ENCODE measurements around the gene NRG3.
"Not testable (repeated sequence)": the region's sequence is repeated elsewhere in the genome, so short reads cannot be mapped to it uniquely, and the experiment has no call there.

Gene NRG3

DNA sequence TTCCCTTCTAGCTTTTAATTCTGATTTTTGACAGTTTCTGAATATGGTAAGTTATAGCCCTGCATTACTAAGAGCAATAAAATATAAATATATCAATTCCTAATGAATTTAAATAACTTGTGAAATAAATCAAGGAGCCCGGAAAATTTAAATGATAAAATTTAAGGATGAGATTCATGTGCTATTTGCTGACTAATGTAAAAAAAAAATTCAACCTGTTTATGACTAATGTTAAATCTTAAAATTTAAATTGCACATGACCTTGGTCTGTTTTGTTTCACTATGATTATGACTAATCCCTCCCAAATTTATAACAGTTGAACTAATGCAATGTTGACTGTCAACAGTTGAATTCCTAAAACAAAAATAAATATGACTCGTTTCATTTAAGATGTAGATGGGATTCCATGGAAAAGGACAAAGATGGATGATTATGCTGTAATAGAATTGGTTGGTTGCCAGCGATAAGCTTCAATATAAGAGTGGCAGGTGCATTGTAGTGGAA lies 419.9 kb downstream of the NRG3 start:
- no peak for DNase-seq

DNA sequence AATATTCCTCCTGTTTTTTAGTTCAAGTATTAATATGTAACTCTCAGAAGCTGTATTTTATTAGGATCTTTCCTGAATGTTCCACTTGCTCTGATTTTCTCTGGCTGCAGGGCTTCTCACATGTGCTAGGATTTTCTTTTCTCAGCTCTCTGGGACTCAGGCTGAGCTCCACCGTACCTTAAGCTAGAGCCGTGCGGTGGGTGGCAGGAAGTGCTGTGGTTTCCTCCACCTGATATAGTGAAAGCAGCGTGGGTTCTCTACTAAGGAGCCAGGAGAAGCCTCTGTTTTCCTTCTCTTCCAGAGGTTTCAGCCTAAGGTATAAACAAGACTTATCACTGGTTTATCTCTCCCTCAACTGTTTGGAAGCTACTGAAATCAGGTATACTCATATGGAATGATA lies 433.6 kb downstream of the NRG3 start:
- no peak for DNase-seq

DNA sequence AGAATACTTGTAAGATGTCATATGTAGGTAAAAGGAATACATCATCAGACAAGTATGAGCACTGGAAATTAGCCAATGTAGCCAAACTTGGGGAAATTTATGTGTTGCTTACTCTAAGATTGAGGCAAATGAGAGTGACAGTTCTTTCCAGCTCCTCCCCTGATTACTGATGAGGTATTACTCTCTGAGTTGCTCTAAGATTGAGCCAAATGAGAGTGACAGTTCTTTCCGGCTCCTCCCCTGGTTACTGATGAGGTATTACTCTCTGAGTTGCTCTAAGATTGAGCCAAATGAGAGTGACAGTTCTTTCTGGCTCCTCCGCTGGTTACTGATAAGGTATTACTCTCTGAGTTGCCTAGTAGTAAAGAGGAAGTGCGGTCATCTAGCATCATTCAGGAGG lies 435.8 kb downstream of the NRG3 start:
- DNase-seq = no peak

DNA sequence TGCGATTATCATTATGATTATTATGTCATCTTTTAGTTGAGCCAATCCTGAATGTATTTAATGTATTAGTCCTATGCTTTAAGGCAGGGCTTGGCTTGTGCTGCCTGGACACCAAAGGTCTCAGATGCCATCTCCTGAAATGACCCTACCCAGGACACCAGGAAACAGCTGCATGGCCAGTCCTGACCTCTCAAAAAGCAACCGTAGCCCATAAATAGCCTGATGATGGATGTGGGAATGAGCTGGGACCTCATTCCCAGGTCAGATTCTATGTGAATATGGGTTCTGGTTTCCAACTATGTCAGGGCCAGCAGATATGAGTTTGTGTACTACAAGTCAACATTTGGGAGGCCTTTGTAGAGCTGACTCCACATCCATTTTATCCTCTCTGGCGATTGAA lies 438.4 kb downstream of the NRG3 start:
- DNase-seq = no peak

DNA sequence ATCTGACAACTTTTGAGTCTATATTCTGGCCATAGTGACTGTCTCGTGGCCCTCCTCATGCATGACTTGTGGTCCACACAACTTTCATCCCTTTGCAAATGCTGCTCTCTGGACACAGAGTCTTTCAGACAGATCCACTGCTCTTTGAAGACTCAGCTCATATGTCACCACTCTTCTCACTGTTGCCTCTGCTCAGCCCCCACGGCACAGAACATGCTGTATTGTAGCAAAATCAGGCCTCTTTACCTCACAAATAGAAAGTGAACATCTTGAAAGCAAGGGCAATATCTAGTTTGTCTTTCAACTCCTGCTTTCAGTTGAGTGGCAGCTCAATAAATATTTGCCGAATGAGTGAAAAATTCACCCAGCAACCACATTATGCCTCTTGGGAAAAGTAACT lies 443.5 kb downstream of the NRG3 start:
- no peak for DNase-seq

DNA sequence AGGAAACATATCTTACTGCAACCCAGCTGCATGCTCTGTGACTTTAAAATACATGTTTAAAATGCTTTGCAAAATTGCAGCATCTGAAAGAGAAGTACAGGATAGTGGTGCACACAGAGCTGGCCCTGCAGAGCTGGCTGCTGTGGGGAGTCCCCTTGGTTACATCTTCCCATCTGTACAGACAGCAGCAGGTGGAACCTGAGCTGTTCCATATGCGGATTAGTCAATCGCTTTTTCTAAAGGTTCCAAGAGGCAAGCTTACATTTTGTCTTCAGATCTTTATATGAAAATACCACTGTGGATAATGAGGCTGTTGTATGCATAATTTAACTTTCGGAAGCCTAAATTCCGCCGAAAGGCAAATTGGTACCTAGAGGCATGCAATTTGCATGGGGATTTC lies 444.1 kb downstream of the NRG3 start:
- no peak for DNase-seq

DNA sequence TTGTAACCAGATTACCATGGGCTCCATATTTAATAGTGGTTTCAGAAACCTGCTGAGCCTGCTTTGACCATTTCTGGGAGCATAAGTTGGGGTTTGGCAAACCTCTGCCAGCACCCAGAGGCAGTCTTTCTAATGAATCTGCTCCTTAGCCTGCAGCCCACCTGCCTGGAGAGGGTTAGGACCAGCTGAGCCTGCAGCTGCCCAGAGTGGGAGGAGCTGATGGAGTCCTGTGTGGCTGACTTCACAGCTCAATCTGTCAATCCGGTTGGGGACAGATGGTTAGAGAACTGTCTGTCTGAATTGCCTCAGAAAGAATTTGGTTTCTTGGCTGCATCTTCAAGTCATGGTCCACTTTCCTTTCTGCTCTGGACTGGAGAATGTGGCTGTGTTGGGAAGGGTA lies 444.6 kb downstream of the NRG3 start:
- no peak for DNase-seq

DNA sequence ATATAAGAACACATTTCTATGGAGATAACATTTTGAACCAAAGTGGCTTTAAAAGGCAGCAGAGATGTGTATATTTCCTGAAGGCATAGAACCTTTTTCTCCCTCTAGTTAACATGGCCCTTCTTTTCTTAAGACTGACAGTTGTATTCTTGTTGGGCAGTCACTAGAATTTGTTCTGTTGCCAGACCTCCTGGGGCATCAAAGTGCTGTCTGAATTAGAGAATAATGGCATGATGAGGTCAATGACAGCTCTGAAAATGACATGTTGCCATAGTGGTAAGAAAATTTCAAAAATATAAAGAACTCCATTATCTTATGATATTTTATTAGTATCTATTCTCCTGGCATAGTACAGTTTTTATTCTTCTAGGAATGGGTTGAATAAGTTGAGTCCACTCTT lies 446.7 kb downstream of the NRG3 start:
- DNase-seq = no peak

DNA sequence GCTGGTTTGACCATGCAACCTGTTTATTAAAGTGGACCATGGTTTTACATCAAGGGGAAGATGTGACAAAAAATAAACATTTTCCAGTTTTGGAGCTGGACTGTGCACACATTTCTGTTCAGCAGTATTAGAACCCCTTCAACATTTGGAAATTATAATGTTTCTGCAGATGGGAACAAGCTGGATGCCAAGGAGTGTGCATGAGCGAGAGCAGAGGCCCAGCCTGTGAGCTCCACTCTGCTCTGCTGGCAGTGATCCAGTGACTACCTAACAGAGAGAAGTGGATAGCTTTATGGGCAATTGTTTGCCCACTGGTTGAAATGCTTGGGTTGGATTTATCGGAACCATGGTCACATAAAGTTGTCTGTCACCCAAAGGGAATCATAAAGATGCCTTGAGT lies 456.7 kb downstream of the NRG3 start:
- no peak for DNase-seq

DNA sequence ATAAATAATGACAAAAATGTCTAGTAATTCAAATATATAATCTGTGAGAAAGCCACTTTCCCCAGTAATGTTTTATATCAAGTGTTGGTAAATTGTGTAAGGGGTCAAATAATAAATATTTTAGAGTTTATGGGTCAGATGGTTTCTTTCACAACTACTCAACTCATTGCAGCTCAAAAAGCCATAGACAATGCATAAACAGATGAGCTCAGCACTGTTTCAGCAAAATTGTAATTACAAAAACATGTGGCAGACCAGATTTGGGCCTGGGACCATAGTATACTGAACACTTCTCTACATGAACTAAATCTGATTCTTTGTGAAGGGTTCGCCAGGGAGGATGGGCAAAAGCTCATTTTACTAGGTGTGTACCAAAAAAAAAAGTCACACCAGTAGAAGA lies 460.8 kb downstream of the NRG3 start:
- no peak for DNase-seq

DNA sequence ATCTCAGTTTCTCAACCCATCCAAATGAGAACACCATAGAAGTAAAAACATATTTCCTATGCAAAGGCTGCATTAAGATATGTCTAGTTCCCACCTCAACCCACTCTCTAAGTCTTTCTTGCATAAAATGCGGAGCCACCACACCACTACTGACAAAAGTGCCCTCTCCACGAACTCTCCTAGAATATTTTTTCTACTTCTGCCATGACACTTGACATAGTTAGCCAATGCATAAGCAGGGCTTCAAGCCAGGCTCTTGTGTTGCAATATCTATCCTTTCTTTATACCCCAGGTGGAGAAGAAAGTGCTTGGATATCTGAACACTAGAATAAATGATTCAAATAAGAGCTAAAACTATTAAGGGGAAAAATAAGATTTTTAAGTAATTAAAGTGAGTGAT lies 465.2 kb downstream of the NRG3 start:
- DNase-seq = no peak

DNA sequence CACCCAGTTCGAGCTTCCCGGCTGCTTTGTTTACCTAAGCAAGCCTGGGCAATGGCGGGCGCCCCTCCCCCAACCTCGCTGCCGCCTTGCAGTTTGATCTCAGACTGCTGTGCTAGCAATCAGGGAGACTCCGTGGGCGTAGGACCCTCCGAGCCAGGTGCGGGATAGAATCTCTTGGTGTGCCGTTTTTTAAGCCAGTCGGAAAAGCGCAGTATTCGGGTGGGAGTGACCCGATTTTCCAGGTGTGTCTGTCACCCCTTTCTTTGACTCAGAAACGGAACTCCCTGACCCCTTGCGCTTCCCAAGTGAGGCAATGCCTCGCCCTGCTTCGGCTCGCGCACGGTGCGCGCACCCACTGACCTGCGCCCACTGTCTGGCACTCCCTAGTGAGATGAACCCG lies 474.6 kb downstream of the NRG3 start:
- DNase-seq = not testable (repeated sequence)

DNA sequence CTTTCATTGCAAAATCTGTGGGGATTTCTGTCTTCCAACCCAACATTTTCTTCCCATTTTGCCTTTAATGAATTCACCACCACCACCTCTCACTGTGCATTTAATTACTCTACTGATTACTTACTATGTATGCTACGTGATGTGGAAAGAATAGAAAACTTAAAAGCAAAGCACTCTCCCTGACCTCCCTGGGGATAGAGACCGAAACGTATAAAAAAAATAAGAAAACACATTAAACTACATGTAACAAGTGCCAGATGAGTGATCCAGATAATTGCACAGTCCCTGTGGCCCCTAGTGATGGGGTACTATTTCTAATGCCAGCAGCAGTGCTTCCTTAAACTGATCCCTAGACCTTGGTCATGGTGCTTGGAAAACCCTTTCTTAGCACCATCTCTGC lies 478.4 kb downstream of the NRG3 start:
- no peak for DNase-seq

DNA sequence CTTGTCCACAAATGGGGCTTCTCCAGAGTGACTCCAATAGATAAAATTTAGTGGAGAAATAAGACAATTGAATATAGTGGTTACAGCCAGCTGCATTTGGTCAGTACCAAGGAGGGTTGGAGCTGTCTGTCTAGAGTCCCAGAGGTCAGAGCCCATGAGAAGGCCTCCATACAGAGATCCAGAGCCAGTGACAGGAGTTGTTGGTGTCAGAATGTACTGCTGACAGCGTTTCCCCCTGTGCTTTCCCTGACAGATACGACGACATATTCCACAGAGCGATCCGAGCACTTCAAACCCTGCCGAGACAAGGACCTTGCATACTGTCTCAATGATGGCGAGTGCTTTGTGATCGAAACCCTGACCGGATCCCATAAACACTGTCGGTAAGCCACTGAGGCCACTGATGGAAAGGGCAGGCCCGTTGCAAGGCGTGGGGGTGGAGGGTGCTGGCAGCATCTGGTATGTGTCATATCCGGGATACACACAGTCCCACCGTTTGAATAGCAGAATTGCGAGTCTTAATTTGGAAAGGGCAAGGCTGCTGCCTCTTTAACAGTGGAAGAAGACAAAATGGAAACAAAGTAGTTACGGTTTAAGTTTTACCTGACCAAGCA lies 483.6 kb downstream of the NRG3 start:
- DNase-seq = no peak

DNA sequence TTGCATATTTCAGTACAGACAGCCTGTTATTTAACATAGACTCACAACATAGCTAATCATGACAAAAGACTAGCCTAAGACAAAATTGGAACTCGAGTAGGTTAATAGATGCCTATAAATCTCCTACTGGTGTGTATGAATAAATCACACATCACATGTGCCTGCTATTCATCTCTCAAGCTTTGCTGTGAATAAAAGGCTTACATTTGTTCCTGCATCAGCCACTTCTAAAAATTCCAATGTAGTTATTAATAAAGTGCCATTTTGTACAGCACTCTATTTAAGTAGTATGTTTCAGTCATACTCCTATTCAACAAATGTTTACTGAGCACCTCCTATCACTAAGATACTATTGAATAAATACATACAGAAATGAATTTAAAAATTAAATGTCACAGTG lies 486.3 kb downstream of the NRG3 start:
- no peak for DNase-seq

DNA sequence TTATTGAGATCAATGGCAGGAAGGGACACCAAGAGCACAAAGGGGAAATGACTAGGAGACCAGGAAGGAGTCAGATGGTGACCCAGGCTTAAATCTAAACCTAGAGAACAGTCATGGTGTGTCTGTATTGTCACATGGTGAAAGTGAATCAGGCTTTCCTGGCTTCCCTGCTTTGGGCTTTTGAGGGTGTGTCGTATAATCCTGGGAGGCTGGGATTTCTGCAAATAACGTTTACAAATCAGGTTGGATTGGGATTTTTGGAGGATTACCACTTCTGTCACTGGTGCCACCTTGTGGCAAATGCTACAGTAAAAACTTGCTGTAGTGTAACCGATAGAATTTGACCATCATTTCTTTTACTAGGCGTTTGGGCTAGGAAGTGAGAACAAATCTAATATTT lies 502.6 kb downstream of the NRG3 start:
- no peak for DNase-seq

DNA sequence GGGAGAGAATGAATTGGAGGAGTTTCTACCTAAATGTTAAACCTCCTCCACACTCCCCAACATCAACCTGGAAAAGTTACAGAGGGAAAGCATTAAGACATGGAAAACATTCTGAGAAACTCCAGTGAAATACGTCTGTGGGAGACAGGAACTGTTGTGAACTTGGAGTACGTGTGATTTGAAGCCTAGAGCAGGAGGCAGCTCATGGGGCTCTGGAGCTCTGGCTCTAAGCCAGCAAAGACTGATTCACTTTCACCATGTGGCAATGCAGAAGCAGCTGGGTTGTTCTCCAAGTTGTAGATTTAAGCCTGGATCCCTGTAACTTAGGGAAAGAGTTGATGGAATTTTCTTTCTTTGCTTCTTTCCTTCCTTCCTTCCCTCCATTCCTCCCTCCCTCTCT lies 503.2 kb downstream of the NRG3 start:
- DNase-seq = no peak

DNA sequence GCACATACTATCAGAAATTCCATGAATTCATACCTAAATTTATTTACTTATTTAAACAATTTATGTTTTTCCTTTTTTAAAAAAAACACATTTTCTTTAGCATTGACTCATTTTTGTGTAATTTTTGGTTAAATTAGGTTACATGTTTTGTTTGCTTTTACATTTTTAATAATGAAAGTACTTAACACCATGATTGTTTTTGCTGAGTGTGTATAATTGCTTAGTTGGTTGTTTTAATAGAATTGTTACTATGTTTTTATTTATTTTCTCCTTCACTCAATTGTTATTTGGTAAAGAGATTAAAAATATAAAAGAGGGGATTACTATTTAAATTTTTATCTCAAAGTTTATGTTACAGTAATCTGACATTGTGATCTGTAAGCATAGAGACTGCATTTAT lies 508.4 kb downstream of the NRG3 start:
- no peak for DNase-seq

DNA sequence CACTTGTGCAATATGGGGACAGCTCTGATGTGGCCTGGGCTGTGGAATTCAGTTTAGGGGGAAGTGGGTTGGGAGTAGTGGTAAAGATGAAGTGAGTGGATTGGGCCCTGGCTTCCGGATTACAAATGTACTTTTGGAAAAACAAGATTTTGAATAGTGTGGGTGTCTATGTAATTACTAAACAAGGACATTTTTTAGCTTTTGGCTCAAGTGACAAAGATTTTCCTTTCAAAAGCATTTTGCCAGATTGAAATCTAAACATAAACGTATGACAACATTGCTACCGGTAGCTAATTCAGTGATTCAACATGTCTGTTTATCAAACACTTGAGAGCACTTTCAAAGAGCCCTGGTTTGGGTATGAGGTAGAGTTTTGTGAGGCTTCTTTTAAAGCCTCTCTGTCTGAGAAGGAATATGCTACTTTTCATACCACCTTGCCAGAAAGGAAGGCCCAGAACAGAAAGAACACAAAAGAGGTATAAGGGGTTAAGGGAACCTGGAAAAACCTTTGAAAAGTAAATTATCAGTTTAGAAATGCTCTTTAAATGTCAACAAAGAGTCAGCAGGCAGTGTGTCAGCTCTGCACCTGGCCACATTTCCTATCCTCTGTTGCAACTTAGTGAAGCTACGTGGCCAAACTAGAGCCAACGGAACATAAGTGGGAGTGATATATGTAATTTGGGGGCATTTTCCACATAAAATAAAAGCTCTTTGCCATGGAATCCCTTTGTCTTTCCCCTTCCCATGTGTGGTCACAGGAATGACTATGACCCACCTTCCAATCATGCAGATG lies 516.1 kb downstream of the NRG3 start:
- no peak for DNase-seq

DNA sequence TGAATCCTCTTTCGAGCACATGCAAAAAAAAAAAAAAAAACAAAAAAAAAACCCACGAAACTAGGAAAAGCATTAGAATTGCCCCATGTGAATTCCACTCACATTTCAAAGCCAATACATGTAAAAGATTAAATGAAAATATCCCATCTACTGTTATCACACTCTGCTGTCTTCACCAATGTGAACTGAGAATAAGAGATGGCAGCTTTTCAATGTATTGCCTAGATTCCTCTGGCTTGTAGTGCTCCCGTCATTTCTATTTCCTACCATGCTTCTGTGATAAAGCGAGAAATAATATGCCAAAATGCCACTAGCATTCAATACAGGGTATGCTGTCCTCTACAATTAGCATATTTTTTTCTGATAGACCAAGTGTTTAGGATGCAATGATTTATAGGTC lies 517.0 kb downstream of the NRG3 start:
- DNase-seq = no peak

DNA sequence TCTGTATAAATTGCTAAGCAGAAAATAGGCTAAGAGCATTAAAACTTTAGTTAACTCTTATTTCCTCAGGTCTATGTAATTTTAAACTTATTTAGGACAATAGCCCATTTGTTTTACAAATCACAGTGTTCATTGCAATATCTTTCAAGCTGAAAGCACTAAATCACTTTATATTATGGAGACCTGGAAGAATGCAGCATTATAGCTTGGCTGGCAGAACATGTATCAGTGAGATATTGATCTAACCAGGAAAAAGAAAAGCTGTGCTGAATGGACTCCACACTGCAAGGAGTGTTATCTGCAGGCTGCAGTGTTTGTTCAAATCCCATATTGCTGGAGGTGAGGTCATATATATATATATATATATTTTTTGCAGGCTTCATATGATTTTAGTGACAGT lies 517.5 kb downstream of the NRG3 start:
- no peak for DNase-seq

DNA sequence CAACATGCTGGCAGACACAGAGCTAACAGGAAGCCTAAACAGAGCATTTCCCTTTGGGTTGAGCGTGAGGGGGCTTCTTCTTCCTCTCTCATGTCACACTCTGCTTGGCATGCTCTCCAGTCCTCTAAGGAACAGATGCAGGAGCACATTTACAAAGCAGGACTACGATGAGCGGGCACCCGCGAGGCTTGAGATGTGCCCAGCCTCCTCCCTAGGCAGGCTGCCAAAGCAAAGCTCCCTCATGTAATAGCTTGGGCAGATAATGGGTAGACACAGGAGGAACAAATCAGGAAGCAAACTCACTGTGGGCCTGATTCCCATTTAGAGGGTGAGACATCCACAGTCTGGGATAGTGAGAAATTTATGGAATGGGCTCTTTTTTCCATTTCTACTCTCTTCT lies 519.1 kb downstream of the NRG3 start:
- no peak for DNase-seq

DNA sequence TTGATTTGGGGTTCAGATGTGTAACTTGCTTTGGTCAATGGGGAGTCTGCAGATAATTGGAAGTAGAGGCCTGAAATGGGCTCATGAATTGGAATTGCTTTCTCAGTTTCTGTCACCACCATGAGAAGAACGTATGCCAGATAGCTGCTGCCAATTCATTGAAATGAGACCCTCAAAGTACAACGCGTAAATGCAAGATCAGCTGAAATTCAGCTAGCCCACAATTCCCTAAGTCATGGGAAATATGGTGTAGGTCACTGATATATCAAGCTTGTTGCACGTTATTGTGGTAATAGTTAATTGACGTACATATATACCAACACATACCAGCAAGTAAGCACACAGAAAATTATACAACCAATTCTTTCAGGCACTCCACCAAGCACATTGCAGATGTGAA lies 520.0 kb downstream of the NRG3 start:
- DNase-seq = no peak

DNA sequence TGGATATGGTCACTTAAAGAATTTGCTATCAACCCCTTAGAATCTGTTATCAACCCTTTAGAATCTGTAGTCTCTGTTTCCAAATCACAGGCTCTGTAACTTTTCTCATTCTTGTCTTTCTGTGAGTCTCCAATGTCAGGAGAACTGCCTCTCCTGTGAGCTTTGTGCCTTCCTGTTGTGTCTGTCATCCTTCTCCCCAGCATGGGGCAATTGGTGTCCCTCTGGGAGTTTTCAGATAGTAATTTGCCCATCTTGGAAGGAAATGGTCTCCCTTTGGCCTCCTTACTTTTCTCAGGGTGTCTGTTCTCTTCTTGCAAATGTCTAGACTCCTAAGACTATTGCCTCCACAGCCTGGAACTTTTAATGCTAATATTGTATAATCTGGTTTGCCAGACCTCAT lies 521.9 kb downstream of the NRG3 start:
- DNase-seq = no peak

DNA sequence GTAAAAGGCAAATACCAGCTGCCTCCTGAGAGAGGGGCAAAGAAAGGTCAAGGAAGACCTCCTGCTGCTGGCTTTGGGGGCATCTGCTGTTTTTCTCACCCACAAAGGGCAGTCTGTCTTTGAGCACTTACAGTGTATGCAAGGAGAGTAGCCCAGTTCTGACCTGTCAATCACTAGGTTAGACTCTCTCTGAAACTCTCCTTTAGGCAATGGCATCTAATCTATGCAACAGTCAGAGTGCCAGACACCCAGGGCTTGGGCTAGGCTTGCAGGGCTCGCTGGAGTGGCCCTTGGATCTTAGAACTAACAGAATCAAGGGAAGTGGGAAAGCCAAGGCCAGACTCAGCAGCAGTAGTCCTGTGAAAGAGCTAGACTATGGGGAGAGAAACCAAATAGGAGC lies 522.9 kb downstream of the NRG3 start:
- DNase-seq = no peak

All from CD4-positive, alpha-beta T cell treated with Interleukin-6 for 4 hours (primary cell).